Measurements from ENCODE around the gene ARHGAP44. TPM values are rescaled to one million over a fixed set of nuclear protein-coding genes. Genes with fewer than 3 reads are reported as not detected.

Gene ARHGAP44
- total RNA-seq, 1 donor from 2014 or later: 6.5 TPM

GRCh38 chr17:12936501-12936900 is 147.2 kb downstream of the ARHGAP44 start:
- no peaks in the 10 kb centered on the region for H3K4me1 Mint-ChIP-seq
- H3K36me3 Mint-ChIP-seq (ENCODE audit: low read depth): peaks cover 24% of the 10 kb centered on the region
- no peak overlapping the region for H3K27ac Mint-ChIP-seq (ENCODE audit: unreplicated experiment)
- no peaks in the 10 kb centered on the region for H3K27me3 Mint-ChIP-seq (ENCODE audit: low read depth)
- no peak for TF ChIP-seq CTCF (conservative IDR thresholded peaks at IDR 0.05)
- H3K9me3 Mint-ChIP-seq: peaks cover 4% of the 10 kb centered on the region
- no peak for DNase-seq (ENCODE audit: low read depth, low spot score)
- H3K4me3 Mint-ChIP-seq: no peak overlapping the region

GRCh38 chr17:12940699-12941098 is 151.4 kb downstream of the ARHGAP44 start:
- peaks cover 9% of the 10 kb centered on the region for H3K36me3 Mint-ChIP-seq (ENCODE audit: low read depth)
- H3K4me1 Mint-ChIP-seq: no peaks in the 10 kb centered on the region
- H3K27me3 Mint-ChIP-seq (ENCODE audit: low read depth): no peaks in the 10 kb centered on the region
- no peak for DNase-seq (ENCODE audit: low read depth, low spot score)
- TF ChIP-seq CTCF (conservative IDR thresholded peaks at IDR 0.05): no peak
- H3K4me3 Mint-ChIP-seq: no peak overlapping the region
- H3K9me3 Mint-ChIP-seq: peaks cover 4% of the 10 kb centered on the region
- H3K27ac Mint-ChIP-seq (ENCODE audit: unreplicated experiment): no peak overlapping the region

GRCh38 chr17:12947047-12947446 is 157.7 kb downstream of the ARHGAP44 start:
- Mint-ChIP-seq H3K4me3 (no peak overlapping the region), H3K9me3 (no peaks in the 10 kb centered on the region), H3K36me3 (ENCODE audit: low read depth) (peaks cover 11% of the 10 kb centered on the region), H3K27me3 (ENCODE audit: low read depth) (no peaks in the 10 kb centered on the region), H3K4me1 (no peaks in the 10 kb centered on the region), H3K27ac (ENCODE audit: unreplicated experiment) (no peak overlapping the region)
- DNase-seq (ENCODE audit: low read depth, low spot score): no peak
- no peak for TF ChIP-seq CTCF (conservative IDR thresholded peaks at IDR 0.05)

GRCh38 chr17:12952012-12952411 is 162.7 kb downstream of the ARHGAP44 start:
- H3K9me3 Mint-ChIP-seq: peaks cover 7% of the 10 kb centered on the region
- H3K36me3 Mint-ChIP-seq (ENCODE audit: low read depth): peaks cover 33% of the 10 kb centered on the region
- peak overlapping the region; percentile 59 for H3K27ac Mint-ChIP-seq (ENCODE audit: unreplicated experiment)
- H3K27me3 Mint-ChIP-seq (ENCODE audit: low read depth): no peaks in the 10 kb centered on the region
- TF ChIP-seq CTCF (conservative IDR thresholded peaks at IDR 0.05): no peak
- no peak overlapping the region for H3K4me3 Mint-ChIP-seq
- no peaks in the 10 kb centered on the region for H3K4me1 Mint-ChIP-seq
- no peak for DNase-seq (ENCODE audit: low read depth, low spot score)

- peaks cover 11% of the 10 kb centered on the region for H3K9me3 Mint-ChIP-seq
- peaks cover 34% of the 10 kb centered on the region for H3K36me3 Mint-ChIP-seq (ENCODE audit: low read depth)
- H3K4me3 Mint-ChIP-seq: no peak overlapping the region
- no peaks in the 10 kb centered on the region for H3K27me3 Mint-ChIP-seq (ENCODE audit: low read depth)
- TF ChIP-seq CTCF (conservative IDR thresholded peaks at IDR 0.05): no peak
- no peak overlapping the region for H3K27ac Mint-ChIP-seq (ENCODE audit: unreplicated experiment)
- no peak for DNase-seq (ENCODE audit: low read depth, low spot score)
- H3K4me1 Mint-ChIP-seq: no peaks in the 10 kb centered on the region
Measured at GRCh38 chr17:12953156-12953555, 163.9 kb downstream of the ARHGAP44 start.

- DNase-seq (ENCODE audit: low read depth, low spot score): no peak
- TF ChIP-seq CTCF (conservative IDR thresholded peaks at IDR 0.05): no peak
- Mint-ChIP-seq H3K27ac (ENCODE audit: unreplicated experiment) (no peak overlapping the region), H3K4me1 (no peaks in the 10 kb centered on the region), H3K4me3 (no peak overlapping the region), H3K9me3 (peaks cover 11% of the 10 kb centered on the region), H3K36me3 (ENCODE audit: low read depth) (peaks cover 35% of the 10 kb centered on the region), H3K27me3 (ENCODE audit: low read depth) (no peaks in the 10 kb centered on the region)
Measured at GRCh38 chr17:12955521-12955920, 166.2 kb downstream of the ARHGAP44 start.
